Skeletal muscle satellite cell (primary cell): ENCODE measurements around the gene ARHGAP15.

Experiments
- H3K27me3 ChIP-seq: 2 replicates; pipeline ENCODE4 v1.7.0; 2013; ENCODE audit warnings: low read length; ENCODE audit not compliant: control insufficient read depth, insufficient read depth
- H3K36me3 ChIP-seq: 2 replicates; pipeline ENCODE4 v1.7.0; 2013; ENCODE audit warnings: mild to moderate bottlenecking, control low read depth, low read length; ENCODE audit not compliant: insufficient read depth
- H3K4me1 ChIP-seq: 2 replicates; pipeline ENCODE4 v1.7.0; 2013; ENCODE audit warnings: low read length; ENCODE audit not compliant: control insufficient read depth, insufficient read depth
- H3K4me2 ChIP-seq: 2 replicates; pipeline ENCODE4 v1.7.0; 2013; ENCODE audit warnings: mild to moderate bottlenecking, low read length
- H3K4me3 ChIP-seq: 2 replicates; pipeline ENCODE4 v1.7.0; 2013; ENCODE audit warnings: low read length
- H3K9ac ChIP-seq: 2 replicates; pipeline ENCODE4 v1.7.0; 2013; ENCODE audit warnings: mild to moderate bottlenecking, low read depth, low read length, moderate library complexity
- H3K9me3 ChIP-seq: replicated peaks from 2 replicates; pipeline ENCODE4 v1.7.0; 2013; ENCODE audit warnings: mild to moderate bottlenecking, control low read depth, low read length

Gene ARHGAP15

DNA sequence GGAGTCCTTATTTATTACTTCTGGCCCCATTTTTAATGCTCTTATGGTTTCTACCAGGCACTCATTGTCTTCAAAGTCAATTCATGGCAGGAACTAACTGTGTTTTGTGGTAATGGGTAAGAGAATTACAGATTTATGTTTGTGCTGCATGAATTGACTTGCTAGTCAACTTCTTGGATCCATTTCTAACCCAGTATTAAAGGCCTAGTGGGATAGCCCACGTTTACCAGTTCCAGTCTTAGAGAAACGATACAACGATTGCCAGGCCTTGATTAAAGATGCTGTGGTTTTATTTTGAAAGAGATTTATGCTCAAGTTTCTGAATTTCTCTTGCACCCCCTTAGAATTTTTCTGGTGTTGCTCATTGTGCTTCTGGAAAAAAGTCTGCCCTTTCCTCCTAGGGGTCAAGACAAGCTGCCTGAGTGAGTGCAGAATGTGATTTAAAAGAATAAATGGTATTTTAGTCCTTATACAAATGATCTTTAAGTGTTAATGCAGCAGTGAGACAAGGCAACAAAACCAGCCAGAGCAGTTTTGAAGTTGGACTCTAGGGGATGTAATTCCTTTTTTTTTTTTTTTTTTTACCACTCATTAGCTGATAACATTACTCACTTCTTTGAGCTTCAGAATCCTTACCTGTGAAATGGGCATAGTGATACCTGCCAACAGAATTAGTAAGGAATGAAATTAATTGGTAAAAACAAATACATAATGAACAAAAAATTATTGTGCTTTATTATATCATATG, 101.5 kb downstream of the ARHGAP15 start:
- Histone ChIP-seq H3K4me1 (no peaks in the 10 kb centered on the region), H3K9ac (no peak overlapping the region), H3K36me3 (no peaks in the 10 kb centered on the region), H3K27me3 (no peaks in the 10 kb centered on the region), H3K4me3 (no peak overlapping the region), H3K4me2 (no peak overlapping the region), H3K9me3 (no peaks in the 10 kb centered on the region)

DNA sequence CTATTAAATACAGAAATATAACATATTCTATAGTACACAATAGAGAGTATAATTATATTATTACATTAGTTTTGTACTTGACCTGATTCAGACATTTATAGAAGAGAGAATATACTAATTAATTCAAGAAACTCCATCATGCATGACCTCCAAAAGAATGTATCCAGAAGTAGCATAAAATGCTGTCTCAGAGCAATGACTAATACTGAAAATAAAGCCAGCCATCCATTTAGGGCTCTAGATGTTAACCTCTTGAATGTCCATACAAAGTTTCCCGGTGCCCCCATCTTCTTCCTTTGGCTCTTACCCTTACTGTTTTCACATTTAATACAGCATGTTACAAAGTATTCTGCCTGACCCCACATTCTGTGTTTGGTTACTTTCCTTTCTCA, 102.0 kb downstream of the ARHGAP15 start:
- Histone ChIP-seq H3K9me3 (no peaks in the 10 kb centered on the region), H3K9ac (no peak overlapping the region), H3K4me2 (no peak overlapping the region), H3K4me1 (no peaks in the 10 kb centered on the region), H3K36me3 (no peaks in the 10 kb centered on the region), H3K27me3 (no peaks in the 10 kb centered on the region), H3K4me3 (no peak overlapping the region)

DNA sequence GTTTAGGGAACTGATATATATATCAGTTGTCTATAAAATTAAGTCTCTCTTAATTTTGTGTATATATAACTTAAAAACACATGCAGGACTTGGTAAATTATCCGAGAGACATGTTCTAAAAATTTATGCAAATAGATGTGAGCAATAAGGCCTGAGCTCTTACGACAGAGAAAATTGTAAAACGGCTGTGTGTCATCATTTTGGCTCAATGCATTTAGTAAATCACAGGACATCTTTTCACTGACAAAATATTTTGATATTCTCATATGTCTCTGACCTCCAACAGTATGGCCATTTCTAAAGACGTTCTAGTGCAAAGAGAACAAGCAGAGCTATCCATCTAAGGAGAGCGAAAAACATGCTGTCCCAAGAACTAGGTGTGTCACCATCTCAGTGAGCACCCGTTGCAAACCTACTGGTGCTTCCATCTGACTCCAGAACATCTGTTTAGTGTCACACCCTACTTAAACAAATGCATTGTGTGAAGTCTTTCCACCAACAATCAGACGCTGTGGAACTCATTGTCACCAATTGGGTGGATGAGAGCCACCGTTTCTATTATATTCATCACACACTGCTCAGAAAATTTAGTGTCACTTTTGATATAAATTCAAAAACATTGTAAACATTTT, 108.0 kb downstream of the ARHGAP15 start:
- H3K4me3 ChIP-seq = no peak overlapping the region
- no peaks in the 10 kb centered on the region for H3K36me3 ChIP-seq

DNA sequence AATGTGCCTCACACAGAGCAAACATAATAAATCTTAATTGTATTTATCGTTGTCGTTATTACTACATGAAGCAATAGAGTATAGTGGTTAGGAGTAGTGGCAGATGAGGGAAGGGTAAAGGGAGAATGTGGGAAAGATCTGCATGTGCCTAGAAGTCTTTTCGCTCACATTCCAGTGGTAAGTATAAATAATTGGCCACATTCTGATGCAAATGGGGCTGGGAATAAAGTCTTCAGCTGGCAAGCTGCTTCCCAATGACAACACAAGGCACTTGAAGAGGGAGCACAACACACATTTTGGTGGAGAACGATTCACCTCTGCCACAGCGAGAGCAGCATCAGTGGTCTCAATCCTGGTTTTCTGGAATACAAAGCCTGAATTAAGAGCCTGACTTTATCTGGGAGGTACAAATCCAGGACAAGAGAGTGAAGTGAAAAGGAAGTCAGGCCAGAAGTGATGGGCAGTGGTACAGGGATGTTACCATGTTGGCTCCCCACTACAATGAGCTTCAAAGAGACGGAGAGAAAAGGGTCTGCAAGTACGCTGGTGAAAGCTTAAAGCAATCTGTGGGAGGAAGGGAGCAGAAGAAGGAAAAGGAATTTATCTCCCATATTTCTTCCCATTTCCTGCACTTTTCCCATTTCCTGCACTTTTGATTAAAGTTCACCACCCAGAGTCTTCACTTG, 112.3 kb downstream of the ARHGAP15 start:
- Histone ChIP-seq H3K9me3 (no peaks in the 10 kb centered on the region), H3K27me3 (peaks cover 5% of the 10 kb centered on the region), H3K4me1 (no peaks in the 10 kb centered on the region), H3K4me3 (no peak overlapping the region), H3K9ac (no peak overlapping the region), H3K4me2 (no peak overlapping the region), H3K36me3 (no peaks in the 10 kb centered on the region)

More for the DNA sequence above, 108.0 kb downstream of the ARHGAP15 start:
- Histone ChIP-seq H3K4me2 (no peak overlapping the region), H3K9ac (no peak overlapping the region), H3K4me1 (no peaks in the 10 kb centered on the region), H3K9me3 (no peaks in the 10 kb centered on the region), H3K27me3 (no peaks in the 10 kb centered on the region)

DNA sequence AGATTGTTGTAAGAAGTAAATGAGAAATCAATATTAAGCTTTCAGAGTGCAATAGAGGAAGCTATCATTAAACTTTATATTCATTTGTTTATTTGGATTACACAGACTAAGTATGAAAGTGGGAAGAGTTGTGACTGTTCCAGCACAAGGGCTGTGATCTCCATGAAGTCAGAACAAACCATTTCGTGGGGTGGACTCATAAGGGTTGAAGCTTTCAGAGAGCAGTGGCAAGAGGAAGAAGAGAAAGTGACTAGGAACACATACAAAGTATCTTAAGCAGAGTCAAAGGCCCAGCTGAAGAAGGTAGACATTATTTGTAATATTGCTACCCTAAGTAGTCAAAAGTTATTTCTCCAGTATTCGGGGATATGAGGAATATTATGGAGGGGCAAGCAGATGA, 117.0 kb downstream of the ARHGAP15 start:
- Histone ChIP-seq H3K4me3 (no peak overlapping the region), H3K9ac (no peak overlapping the region), H3K27me3 (peaks cover 5% of the 10 kb centered on the region), H3K4me2 (no peak overlapping the region), H3K9me3 (no peaks in the 10 kb centered on the region), H3K4me1 (no peaks in the 10 kb centered on the region), H3K36me3 (no peaks in the 10 kb centered on the region)

DNA sequence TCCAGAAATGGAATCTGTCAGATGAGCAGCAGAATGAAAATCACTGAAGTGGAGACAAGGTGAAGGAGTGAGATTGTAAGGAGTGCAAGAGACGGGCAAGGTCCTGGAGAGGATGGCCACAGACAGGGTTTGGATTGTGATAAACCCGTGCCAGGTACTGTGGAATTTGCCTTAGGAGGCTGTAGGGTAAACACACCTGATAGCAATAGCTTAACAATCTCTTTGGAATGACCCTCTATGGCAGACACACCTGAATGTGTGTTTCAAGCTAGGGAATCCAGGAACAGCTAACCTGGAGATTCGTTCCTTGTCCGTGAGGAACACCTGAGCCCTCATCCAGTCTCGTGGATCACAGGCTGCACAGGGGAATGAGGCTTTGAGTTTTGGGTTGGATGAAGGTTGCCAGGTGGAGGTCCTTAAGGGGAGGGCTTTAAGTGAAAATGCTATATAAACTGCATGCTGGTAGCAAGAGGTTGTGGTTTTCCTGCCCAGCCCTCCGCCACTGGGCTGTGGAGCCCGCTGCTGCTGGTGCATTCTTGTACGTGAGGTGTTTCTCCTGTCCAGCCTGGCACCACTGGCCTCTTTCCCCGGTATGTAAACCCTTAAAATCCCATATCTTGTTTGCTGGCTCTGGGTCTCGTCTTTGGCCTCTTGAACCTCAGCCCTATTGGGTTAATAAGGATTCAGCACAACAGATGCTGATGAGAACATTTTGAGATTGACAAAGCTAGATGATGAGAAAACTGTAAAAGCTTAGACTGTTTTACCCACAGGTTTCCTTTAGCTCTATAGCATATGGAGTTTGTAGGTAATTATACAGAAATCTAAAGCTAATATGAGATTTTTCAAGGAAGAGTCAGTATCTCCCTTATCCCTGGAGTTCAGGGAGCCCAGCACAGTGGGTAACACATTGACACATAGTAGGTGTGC, 117.9 kb downstream of the ARHGAP15 start:
- H3K9ac ChIP-seq = no peak overlapping the region
- peaks cover 5% of the 10 kb centered on the region for H3K27me3 ChIP-seq
- H3K36me3 ChIP-seq = no peaks in the 10 kb centered on the region
- no peaks in the 10 kb centered on the region for H3K4me1 ChIP-seq
- H3K4me2 ChIP-seq = no peak overlapping the region
- H3K9me3 ChIP-seq = no peaks in the 10 kb centered on the region
- no peak overlapping the region for H3K4me3 ChIP-seq

DNA sequence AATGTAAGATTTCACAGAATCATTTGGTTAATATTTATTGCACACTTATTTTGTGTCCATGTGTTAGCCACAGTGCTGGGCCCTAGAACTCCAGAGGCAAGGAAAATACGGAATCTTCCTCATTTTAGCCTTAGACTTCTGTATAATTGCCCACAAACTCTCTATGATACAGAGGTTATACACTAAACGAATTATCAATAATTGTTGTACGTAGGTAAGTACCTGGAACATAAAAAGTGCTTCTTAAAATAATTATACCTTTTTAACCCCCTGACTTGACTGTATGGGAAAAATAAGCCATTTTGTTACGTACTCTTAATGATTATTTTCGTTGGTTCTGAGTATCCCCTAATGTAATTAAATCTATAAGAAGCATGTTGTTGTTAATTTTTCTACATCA, 119.4 kb downstream of the ARHGAP15 start:
- no peak overlapping the region for H3K9ac ChIP-seq
- H3K4me1 ChIP-seq = peaks cover 2% of the 10 kb centered on the region
- no peak overlapping the region for H3K4me3 ChIP-seq
- no peaks in the 10 kb centered on the region for H3K9me3 ChIP-seq
- peaks cover 5% of the 10 kb centered on the region for H3K27me3 ChIP-seq
- H3K4me2 ChIP-seq = no peak overlapping the region
- no peaks in the 10 kb centered on the region for H3K36me3 ChIP-seq

DNA sequence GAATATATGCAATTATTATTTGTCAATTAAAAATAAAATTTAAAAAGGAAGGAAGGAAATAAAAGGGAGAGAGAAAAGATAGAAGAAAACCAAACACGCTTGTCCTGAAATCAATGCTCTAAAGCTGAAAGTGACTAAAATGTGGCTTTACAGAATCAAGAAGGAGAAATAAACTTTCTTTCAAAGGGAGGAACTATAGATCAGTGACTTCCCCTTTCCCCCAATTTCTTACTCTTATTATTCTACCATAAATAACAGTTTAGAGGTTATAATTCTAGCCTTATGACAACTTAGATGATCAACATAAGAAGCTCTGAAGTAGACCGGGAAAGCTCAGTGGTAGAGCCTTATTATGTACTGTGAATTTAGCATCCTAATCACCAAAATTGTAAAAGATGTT, 122.5 kb downstream of the ARHGAP15 start:
- Histone ChIP-seq H3K9me3 (no peaks in the 10 kb centered on the region), H3K4me2 (no peak overlapping the region), H3K4me3 (no peak overlapping the region), H3K36me3 (no peaks in the 10 kb centered on the region), H3K4me1 (peaks cover 2% of the 10 kb centered on the region), H3K9ac (no peak overlapping the region), H3K27me3 (no peaks in the 10 kb centered on the region)

DNA sequence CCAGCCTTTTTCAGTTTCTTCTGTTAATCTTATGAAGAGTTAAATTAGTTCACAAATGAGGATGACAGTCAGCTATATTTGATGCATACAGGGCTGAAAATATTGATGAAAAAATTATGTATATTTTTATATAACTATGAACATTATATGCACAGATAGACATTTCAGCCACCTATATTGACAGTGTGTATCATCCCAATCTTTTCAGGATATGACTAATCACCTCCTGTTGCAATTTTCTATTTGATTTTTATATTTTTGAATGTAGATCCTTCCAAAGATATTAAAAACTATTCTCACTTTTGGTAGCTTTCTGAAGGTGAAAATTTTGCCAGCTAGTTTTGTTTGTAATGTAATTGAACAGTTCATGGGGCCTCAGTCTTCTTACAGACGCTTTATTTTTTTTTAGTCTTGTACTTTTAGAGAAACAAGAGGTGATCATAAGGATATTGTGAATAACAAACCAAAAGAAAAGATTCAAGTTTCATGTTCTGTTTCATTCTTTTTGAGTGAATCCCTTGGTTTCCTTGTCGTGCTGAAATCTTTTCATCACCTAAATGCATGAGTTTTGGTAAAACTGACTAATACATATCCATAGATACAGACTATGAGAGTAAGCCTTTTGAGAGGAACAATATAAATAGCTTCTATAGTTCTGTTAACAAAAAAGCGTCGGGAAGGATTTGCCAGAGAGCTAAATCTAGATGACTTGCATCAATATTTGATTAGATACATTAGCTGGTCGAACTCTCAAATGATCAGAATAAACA, 123.1 kb downstream of the ARHGAP15 start:
- no peak overlapping the region for H3K4me3 ChIP-seq
- H3K4me2 ChIP-seq = no peak overlapping the region
- H3K4me1 ChIP-seq = peaks cover 2% of the 10 kb centered on the region
- no peaks in the 10 kb centered on the region for H3K9me3 ChIP-seq
- H3K27me3 ChIP-seq = no peaks in the 10 kb centered on the region
- no peaks in the 10 kb centered on the region for H3K36me3 ChIP-seq
- no peak overlapping the region for H3K9ac ChIP-seq

DNA sequence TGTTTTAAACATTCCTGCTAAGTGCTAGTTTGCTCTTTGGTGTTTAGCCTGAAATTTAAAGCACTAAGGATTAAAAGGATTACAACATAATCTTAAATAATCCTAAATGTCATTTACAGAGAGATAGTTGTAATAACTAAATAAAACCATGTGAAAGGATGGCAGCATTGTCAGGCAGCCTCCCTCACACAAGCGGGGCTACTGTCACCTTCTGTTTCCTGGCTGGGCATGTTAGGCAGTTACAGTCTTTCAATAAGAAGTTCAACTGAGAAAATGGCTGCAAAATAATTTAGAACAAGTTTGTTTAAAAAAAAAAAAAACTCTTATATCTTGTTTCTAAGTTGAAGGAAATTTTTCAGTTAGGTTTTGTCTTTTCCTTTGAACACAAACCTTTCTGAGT, 124.9 kb downstream of the ARHGAP15 start:
- Histone ChIP-seq H3K9ac (no peak overlapping the region), H3K4me1 (peaks cover 2% of the 10 kb centered on the region), H3K36me3 (no peaks in the 10 kb centered on the region), H3K4me2 (no peak overlapping the region), H3K4me3 (no peak overlapping the region), H3K9me3 (no peaks in the 10 kb centered on the region), H3K27me3 (no peaks in the 10 kb centered on the region)
